T-helper 17 cell (primary cell): Measurements from ENCODE around the gene IFI27. TPM values are rescaled to one million over a fixed set of nuclear protein-coding genes. Genes with fewer than 3 reads are reported as not detected.

Experiments used
- ATAC-seq: fragments of 150-1000 bp; cut with Tn5 transposase; 2 replicates; pipeline ENCODE4 v1.10.0; 2021; ENCODE audit warnings: mild to moderate bottlenecking, moderate library complexity
- DNase-seq, 3 donors: peaks; one replicate each; pipeline versions ENCODE4 v3.0.0 to v3.0.0-alpha.2; 2020 to 2021
- H3K9me3 ChIP-seq: one replicate; pipeline ENCODE4 v1.7.0; 2013; ENCODE audit warnings: low read length, mild to moderate bottlenecking; ENCODE audit not compliant: control insufficient read depth, poor library complexity, severe bottlenecking
- H3K27ac Mint-ChIP-seq: one replicate; pipeline ENCODE4 v1.8.0; 2022; ENCODE audit warnings: mild to moderate bottlenecking, moderate library complexity, mixed read lengths
- H3K27me3 Mint-ChIP-seq: one replicate; pipeline ENCODE4 v1.8.0; 2022; ENCODE audit warnings: mixed read lengths
- H3K36me3 Mint-ChIP-seq: one replicate; pipeline ENCODE4 v1.8.0; 2022; ENCODE audit warnings: low read depth, mixed read lengths
- H3K4me1 Mint-ChIP-seq: one replicate; pipeline ENCODE4 v1.8.0; 2022; ENCODE audit warnings: mild to moderate bottlenecking, mixed read lengths
- H3K4me3 Mint-ChIP-seq: one replicate; pipeline ENCODE4 v1.8.0; 2022; ENCODE audit warnings: mild to moderate bottlenecking, moderate library complexity, mixed read lengths
- total RNA-seq, 4 donors: library from RNA in 2 of 4; stranded (reverse) in 2 of 4; gene quantifications; one replicate each; pipeline ENCODE4 v1.2.3 and lab custom pipeline; 2022 to 2026

Gene IFI27
- total RNA-seq, 2 donors from 2014 or later: 0.63 to 1.0 TPM

GRCh38 chr14:94157197-94157596, 46.7 kb downstream of the IFI27 start:
- ATAC-seq: no peak
- peak overlapping the region; percentile 79 for H3K27ac Mint-ChIP-seq

GRCh38 chr14:94158239-94158883, 47.8 kb downstream of the IFI27 start:
- H3K4me1 Mint-ChIP-seq: peaks cover 50% of the 10 kb centered on the region
- H3K4me3 Mint-ChIP-seq: peak overlapping the region; percentile 63
- H3K9me3 ChIP-seq: no peaks in the 10 kb centered on the region
- peak overlapping the region; percentile 79 for H3K27ac Mint-ChIP-seq
- DNase-seq: no peak
- H3K27me3 Mint-ChIP-seq: no peaks in the 10 kb centered on the region
- H3K36me3 Mint-ChIP-seq: peaks cover 2% of the 10 kb centered on the region
- ATAC-seq: peak; percentile 81

More at GRCh38 chr14:94157197-94157596, 46.7 kb downstream of the IFI27 start:
- Mint-ChIP-seq H3K36me3 (peaks cover 2% of the 10 kb centered on the region), H3K27me3 (peaks cover 6% of the 10 kb centered on the region), H3K4me1 (peaks cover 46% of the 10 kb centered on the region), H3K4me3 (no peak overlapping the region)
- DNase-seq: no peak
- H3K9me3 ChIP-seq: no peaks in the 10 kb centered on the region

- peaks cover 58% of the 10 kb centered on the region for H3K4me1 Mint-ChIP-seq
- ATAC-seq (peak; percentile 44), DNase-seq (no peak)
- no peak overlapping the region for H3K4me3 Mint-ChIP-seq
- H3K9me3 ChIP-seq: no peaks in the 10 kb centered on the region
- H3K27me3 Mint-ChIP-seq: no peaks in the 10 kb centered on the region
- no peaks in the 10 kb centered on the region for H3K36me3 Mint-ChIP-seq
- H3K27ac Mint-ChIP-seq: peak overlapping the region; percentile 91
Measured at GRCh38 chr14:94161058-94161457, 50.5 kb downstream of the IFI27 start.

GRCh38 chr14:94161981-94162380, 51.4 kb downstream of the IFI27 start:
- ATAC-seq (no peak), DNase-seq (no peak)
- Mint-ChIP-seq H3K4me3 (no peak overlapping the region), H3K27me3 (no peaks in the 10 kb centered on the region), H3K4me1 (peaks cover 58% of the 10 kb centered on the region), H3K36me3 (peaks cover 2% of the 10 kb centered on the region), H3K27ac (peak overlapping the region; percentile 91)
- no peaks in the 10 kb centered on the region for H3K9me3 ChIP-seq

- no peak overlapping the region for H3K4me3 Mint-ChIP-seq
- no peak for ATAC-seq
- H3K4me1 Mint-ChIP-seq: peaks cover 55% of the 10 kb centered on the region
Measured at GRCh38 chr14:94162466-94162865, 51.9 kb downstream of the IFI27 start.

GRCh38 chr14:94163796-94164195, 53.3 kb downstream of the IFI27 start:
- H3K27me3 Mint-ChIP-seq: no peaks in the 10 kb centered on the region
- H3K27ac Mint-ChIP-seq: peak overlapping the region; percentile 91
- H3K9me3 ChIP-seq: no peaks in the 10 kb centered on the region
- DNase-seq (no peak), ATAC-seq (peak; percentile 53)
- peaks cover 41% of the 10 kb centered on the region for H3K4me1 Mint-ChIP-seq
- peaks cover 3% of the 10 kb centered on the region for H3K36me3 Mint-ChIP-seq
- H3K4me3 Mint-ChIP-seq: peak overlapping the region; percentile 41

More at GRCh38 chr14:94162466-94162865, 51.9 kb downstream of the IFI27 start:
- DNase-seq: no peak
- Mint-ChIP-seq H3K27ac (peak overlapping the region; percentile 91), H3K36me3 (peaks cover 3% of the 10 kb centered on the region), H3K27me3 (no peaks in the 10 kb centered on the region)
- H3K9me3 ChIP-seq: no peaks in the 10 kb centered on the region

- no peaks in the 10 kb centered on the region for H3K9me3 ChIP-seq
- H3K36me3 Mint-ChIP-seq: peaks cover 3% of the 10 kb centered on the region
- peaks cover 38% of the 10 kb centered on the region for H3K4me1 Mint-ChIP-seq
- H3K4me3 Mint-ChIP-seq: peak overlapping the region; percentile 59
- DNase-seq: no peak
- H3K27me3 Mint-ChIP-seq: no peaks in the 10 kb centered on the region
- H3K27ac Mint-ChIP-seq: peak overlapping the region; percentile 91
- ATAC-seq: no peak
Measured at GRCh38 chr14:94164685-94165431, 54.3 kb downstream of the IFI27 start.

GRCh38 chr14:94165744-94166143, 55.2 kb downstream of the IFI27 start:
- no peak for ATAC-seq
- Mint-ChIP-seq H3K4me1 (peaks cover 29% of the 10 kb centered on the region), H3K4me3 (no peak overlapping the region), H3K27me3 (no peaks in the 10 kb centered on the region), H3K36me3 (peaks cover 3% of the 10 kb centered on the region), H3K27ac (no peak overlapping the region)
- DNase-seq: no peak
- no peaks in the 10 kb centered on the region for H3K9me3 ChIP-seq

Other genes starting within 250 kb of the IFI27 start
- gene FAM181A, start 183.4 kb upstream of the IFI27 start, total RNA-seq: not detected
- gene ASB2, start 134.2 kb upstream of the IFI27 start, total RNA-seq: 1 to 10 TPM; 2.3 to 6.5 TPM
- not detected for gene CCDC197, start 113.4 kb upstream of the IFI27 start, total RNA-seq
- gene OTUB2, start 84.4 kb upstream of the IFI27 start, total RNA-seq: under 1 TPM; 0.12 to 0.37 TPM
- gene DDX24, start 29.5 kb upstream of the IFI27 start, total RNA-seq: 100 to 1,000 TPM; 478 to 531 TPM
- gene IFI27L1, start 29.4 kb upstream of the IFI27 start, total RNA-seq: 10 to 100 TPM in 1 of 2 donors, 1 to 10 TPM in 1; 9.3 to 12.1 TPM
- gene IFI27L2, start 18.9 kb downstream of the IFI27 start, total RNA-seq: 10 to 100 TPM; 21.5 to 25.8 TPM
- 1 to 10 TPM; 2.6 to 6.7 TPM for gene PPP4R4, start 63.6 kb downstream of the IFI27 start, total RNA-seq
- gene SERPINA10, start 182.5 kb downstream of the IFI27 start, total RNA-seq: not detected
- gene SERPINA6, start 212.6 kb downstream of the IFI27 start, total RNA-seq: not detected